ENCODE data around the gene FAR2. TPM values are rescaled to one million over a fixed set of nuclear protein-coding genes. Genes with fewer than 3 reads are reported as not detected.

The FAR2 gene
- total RNA-seq, 1 experiment from 2014 or later: 22.1 TPM

GRCh38 chr12:29102741-29103140 lies 46.3 kb upstream of the FAR2 start:
- Histone ChIP-seq H3K23ac (ENCODE audit: insufficient read length, low read depth, low read length) (no peak overlapping the region), H3K23me2 (ENCODE audit: insufficient read length, low read depth, low read length, poor library complexity, severe bottlenecking) (no peaks in the 10 kb centered on the region), H3K27ac (ENCODE audit: insufficient read length, low read depth, low read length) (no peak overlapping the region), H3K14ac (ENCODE audit: insufficient read depth, low read length) (no peak overlapping the region), H3K9ac (ENCODE audit: extremely low read depth, insufficient read length, low read length) (no peak overlapping the region), H2AK5ac (ENCODE audit: insufficient read length, low read length) (no peak overlapping the region), H2BK15ac (ENCODE audit: low read depth, low read length) (no peak overlapping the region), H2BK12ac (ENCODE audit: insufficient read length, low read depth, low read length) (no peak overlapping the region), H2BK5ac (ENCODE audit: insufficient read length, low read length) (no peak overlapping the region), H3K79me2 (ENCODE audit: insufficient read depth, low read length) (no peaks in the 10 kb centered on the region), H4K8ac (replicated peaks; ENCODE audit: insufficient read length, low read depth, low read length) (no peak overlapping the region), H3K79me1 (ENCODE audit: insufficient read depth, low read depth, low read length, poor library complexity, severe bottlenecking) (no peaks in the 10 kb centered on the region), H3K4me1 (ENCODE audit: insufficient read depth, low read length) (no peaks in the 10 kb centered on the region), H3K4ac (ENCODE audit: low read depth, low read length) (no peak overlapping the region), H2BK20ac (ENCODE audit: low read depth, low read length, poor library complexity, severe bottlenecking) (no peak overlapping the region), H4K91ac (ENCODE audit: insufficient read length, low read depth, low read length) (no peak overlapping the region), H3K9me3 (ENCODE audit: control insufficient read depth, low read depth, low read length) (no peaks in the 10 kb centered on the region), H2BK120ac (ENCODE audit: low read depth, low read length, poor library complexity, severe bottlenecking) (no peak overlapping the region), H2AFZ (ENCODE audit: low read length) (no peak overlapping the region), H3K4me2 (ENCODE audit: insufficient read depth, insufficient read length, low read length) (no peak overlapping the region), H3K56ac (ENCODE audit: insufficient read length, low read depth, low read length) (no peak overlapping the region), H3T11ph (ENCODE audit: low read length) (no peak overlapping the region), H3K18ac (ENCODE audit: insufficient read length, low read depth, low read length) (no peak overlapping the region), H4K20me1 (ENCODE audit: control insufficient read depth, insufficient read depth, insufficient read length) (no peaks in the 10 kb centered on the region), H3K27me3 (ENCODE audit: insufficient read depth, low read length) (no peaks in the 10 kb centered on the region), H4K5ac (ENCODE audit: insufficient read length, low read depth, low read length) (no peak overlapping the region)
- Mint-ChIP-seq H3K27me3 (ENCODE audit: low read depth) (no peaks in the 10 kb centered on the region; the same call in 1 of the 2 replicates), H3K9me3 (peaks cover 8 to 10% of the 10 kb centered on the region in 2 experiments; a peak in 3 of 5 replicates), H3K27ac (no peak overlapping the region), H3K4me3 (no peak overlapping the region), H3K4me1 (no peaks in the 10 kb centered on the region), H3K36me3 (ENCODE audit: insufficient read depth in 1 of 3, low read depth in 3 of 3) (peaks cover 5 to 11% (median 6%) of the 10 kb centered on the region in 3 experiments; a peak in 5 of 7 replicates)
- no peak for DNase-seq
- no CpG with 5 or more reads among the region's 2 CpGs for WGBS (ENCODE audit: extremely low coverage, insufficient read length, low lambda C conversion rate)
- no peak for TF ChIP-seq CTCF (conservative IDR thresholded peaks at IDR 0.05)
